ENCODE measurements around the gene ANKS1B.
"Not testable (repeated sequence)": the region's sequence is repeated elsewhere in the genome, so short reads cannot be mapped to it uniquely, and the experiment has no call there.

ANKS1B gene

DNA sequence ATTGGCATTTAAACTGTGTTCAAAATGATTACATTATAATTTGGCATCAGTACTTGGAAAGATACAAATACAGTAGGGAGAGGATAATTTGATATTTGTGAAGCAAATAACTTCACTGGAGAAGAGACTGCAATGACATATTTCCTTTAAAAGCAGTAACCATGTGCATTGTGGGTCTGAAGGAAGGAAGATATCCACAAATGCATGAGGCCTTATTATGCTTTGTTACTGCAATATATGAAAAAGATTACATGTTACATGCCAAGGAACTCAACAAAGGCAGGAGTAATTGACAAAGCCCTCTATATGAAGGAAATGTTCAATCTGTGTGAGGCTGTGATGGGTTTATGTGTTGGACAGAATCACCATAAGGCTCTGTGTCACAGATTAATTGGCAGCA lies 948.2 kb downstream of the ANKS1B start:
- DNase-seq, result no peak

- DNase-seq, result no peak
Measured at GRCh38 chr12:99035803-99036202, 948.9 kb downstream of the ANKS1B start.

- DNase-seq, result not testable (repeated sequence)
Measured at GRCh38 chr12:99034201-99034600, 950.5 kb downstream of the ANKS1B start.

- no peak for DNase-seq
Measured at GRCh38 chr12:99029511-99030271, 955.0 kb downstream of the ANKS1B start.

DNA sequence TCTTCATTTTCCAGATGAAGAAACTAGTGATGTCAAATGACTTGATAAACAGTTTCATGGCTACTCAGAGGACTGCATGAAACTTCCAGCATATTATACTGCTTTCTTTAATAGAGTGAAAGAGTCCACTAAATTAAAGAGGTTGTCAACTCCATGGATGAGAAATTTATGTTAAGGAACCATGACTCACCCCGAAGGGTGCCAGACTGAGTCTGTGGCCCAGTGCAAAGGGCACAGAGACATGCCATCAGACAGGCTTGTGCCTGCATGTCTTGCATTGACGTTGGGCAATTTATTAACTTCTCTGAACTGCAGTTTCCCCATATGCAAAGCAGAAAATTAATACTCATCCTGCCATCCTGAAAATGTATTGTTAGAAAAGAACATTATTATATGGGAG lies 957.3 kb downstream of the ANKS1B start:
- DNase-seq, result no peak

DNA sequence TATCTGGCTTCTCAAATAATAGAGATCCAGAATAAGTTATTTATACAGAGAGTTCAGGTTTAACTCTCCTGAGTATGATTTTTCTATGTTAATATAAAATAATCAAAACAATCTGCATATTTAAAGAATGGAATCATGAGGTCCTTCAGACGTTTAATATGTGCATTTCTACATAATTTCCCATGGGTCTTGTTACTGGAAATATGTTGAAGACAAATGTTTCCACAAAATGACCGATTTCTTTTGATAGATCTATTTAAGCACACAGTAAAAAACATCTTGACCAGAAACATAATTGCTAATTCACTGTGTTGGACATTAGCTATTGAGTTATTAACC lies 957.7 kb downstream of the ANKS1B start:
- DNase-seq, result no peak

- DNase-seq, result no peak
Measured at GRCh38 chr12:99026332-99027054, 958.2 kb downstream of the ANKS1B start.

- no peak for DNase-seq
Measured at GRCh38 chr12:99024870-99025269, 959.9 kb downstream of the ANKS1B start.

DNA sequence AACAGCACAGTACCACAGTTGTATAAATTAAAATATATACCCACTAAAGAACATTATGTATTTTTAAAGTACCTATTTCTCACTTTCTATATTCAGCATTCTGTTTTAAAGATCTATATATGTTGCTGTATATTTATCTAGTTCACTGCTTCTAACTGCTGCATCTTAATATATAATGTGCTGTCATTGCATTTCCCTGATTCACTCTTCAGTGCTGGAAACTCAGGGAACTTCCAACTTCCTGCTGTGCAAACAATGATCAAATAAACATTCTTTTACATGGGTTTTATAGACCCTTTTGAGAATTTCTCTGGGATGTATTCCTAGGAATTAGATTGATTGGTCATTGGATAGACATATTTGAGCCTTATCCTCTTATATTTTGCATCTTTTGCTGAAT lies 960.5 kb downstream of the ANKS1B start:
- no peak for DNase-seq

- no peak for DNase-seq
Measured at GRCh38 chr12:99020871-99021270, 963.9 kb downstream of the ANKS1B start.

GRCh38 chr12:99019798-99020197 lies 964.9 kb downstream of the ANKS1B start:
- DNase-seq, result no peak

DNA sequence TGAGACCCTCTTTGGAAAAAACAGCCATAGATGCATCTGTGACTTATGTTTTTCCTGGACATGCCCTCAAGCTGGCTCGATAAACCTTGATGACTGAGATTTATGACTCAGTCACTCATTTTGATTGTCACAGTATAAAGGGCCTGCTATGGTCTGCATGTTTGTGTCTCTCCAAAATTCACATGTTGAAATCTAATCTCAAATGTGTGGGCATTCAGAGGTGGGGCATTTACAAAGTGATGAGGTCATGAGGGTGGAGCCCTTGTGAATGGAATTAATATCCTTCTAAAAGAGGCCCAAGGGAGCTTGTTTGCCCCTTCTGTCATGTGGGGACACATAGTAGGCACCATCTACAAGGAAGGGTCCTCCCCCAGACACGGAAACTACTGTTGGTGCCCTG lies 966.8 kb downstream of the ANKS1B start:
- DNase-seq, result no peak

DNA sequence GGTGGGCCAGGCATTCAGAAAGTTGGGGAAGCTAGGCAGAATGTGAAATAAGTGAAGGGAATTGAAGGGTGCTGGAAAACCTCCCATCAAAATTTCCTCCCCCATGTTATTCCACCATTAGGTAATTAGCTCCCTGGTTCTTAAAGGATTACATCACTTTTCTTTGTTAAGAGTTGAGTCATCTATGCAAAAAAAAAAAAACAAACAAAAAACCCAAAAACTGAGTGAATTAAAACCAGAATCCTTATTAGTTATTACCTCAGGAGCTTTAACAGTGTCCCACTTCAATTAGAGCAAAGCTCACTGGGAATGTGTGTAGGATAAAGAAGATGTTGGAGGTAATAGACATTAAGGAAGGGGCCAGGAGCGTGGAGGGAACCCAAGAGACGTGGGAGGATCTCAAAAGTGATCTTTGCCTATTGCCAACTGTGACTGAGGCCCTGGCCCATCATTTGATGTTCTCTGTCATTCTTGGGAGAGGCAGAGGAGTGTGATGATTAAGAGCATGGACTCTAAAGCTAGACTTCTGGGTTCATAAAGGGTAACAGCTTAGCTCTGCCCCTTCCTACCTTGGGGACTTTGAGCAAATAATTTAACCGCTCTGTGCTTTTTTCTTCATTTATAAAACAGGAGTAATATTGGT lies 975.0 kb downstream of the ANKS1B start:
- no peak for DNase-seq

- no peak for DNase-seq
Measured at GRCh38 chr12:99005601-99006000, 979.1 kb downstream of the ANKS1B start.

- DNase-seq, result no peak
Measured at GRCh38 chr12:99004799-99005466, 979.8 kb downstream of the ANKS1B start.

DNA sequence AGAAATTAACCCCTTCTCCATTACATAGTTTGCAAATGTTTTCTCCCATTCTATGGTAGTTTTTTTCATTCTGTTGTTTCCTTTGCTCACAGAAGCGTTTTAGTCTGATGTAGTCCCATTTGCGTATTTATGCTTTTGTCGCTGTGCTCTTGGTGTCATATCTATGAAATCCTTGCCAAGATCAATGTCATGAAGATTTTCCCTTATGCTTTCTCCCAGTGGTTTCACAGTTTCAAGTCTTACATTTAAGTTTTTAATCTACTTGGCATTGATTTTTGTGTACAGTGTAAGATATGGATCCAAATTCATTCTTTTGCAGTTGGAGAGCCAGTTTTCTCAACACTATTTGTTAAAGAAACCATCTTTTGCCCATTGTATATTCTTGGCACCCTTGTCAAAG lies 982.0 kb downstream of the ANKS1B start:
- DNase-seq, result no peak

GRCh38 chr12:99002156-99002555 lies 982.6 kb downstream of the ANKS1B start:
- no peak for DNase-seq

- DNase-seq, result no peak
Measured at GRCh38 chr12:98999559-98999958, 985.2 kb downstream of the ANKS1B start.

GRCh38 chr12:98998697-98999299 lies 985.9 kb downstream of the ANKS1B start:
- no peak for DNase-seq

GRCh38 chr12:98997899-98998298 lies 986.8 kb downstream of the ANKS1B start:
- DNase-seq, result no peak

DNA sequence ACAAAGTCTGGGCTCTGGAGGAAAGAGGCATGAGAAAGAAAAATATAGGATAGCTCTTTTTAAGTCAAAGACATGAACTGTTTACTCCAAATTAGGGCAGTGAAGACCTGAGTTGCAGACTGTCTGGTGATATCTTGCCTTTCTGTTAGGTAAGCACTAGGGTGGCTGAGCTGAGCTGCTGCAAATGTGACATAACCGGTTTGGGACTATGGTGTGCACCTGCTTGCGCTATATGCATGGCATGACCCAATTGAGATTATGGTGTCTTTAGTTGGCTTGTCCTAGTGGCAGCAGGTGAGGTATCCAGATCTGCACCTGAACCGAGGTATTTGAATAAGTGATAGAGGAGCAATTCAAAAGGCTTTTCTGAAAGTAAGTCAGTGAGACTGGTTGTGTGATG lies 994.1 kb downstream of the ANKS1B start:
- DNase-seq, result no peak

GRCh38 chr12:98985156-98985555 lies 999.6 kb downstream of the ANKS1B start:
- DNase-seq, result no peak

- DNase-seq, result no peak
Measured at GRCh38 chr12:98983647-98984046, 1001.1 kb downstream of the ANKS1B start.

Data from GF-D8 (cell line).